Activated naive CD8-positive, alpha-beta T cell (primary cell): ENCODE results near the gene CPEB3.

Experiments used
- H3K27ac Mint-ChIP-seq: one replicate; pipeline ENCODE4 v1.8.0; 2021; ENCODE audit warnings: mixed read lengths
- H3K27me3 Mint-ChIP-seq: one replicate; pipeline ENCODE4 v1.8.0; 2021; ENCODE audit warnings: mixed read lengths
- H3K36me3 Mint-ChIP-seq: one replicate; pipeline ENCODE4 v1.8.0; 2021; ENCODE audit warnings: mixed read lengths
- H3K4me1 Mint-ChIP-seq: one replicate; pipeline ENCODE4 v1.8.0; 2021; ENCODE audit warnings: low read depth, mixed read lengths
- H3K4me3 Mint-ChIP-seq: one replicate; pipeline ENCODE4 v1.8.0; 2021; ENCODE audit warnings: mild to moderate bottlenecking, mixed read lengths
- H3K9me3 Mint-ChIP-seq: one replicate; pipeline ENCODE4 v1.8.0; 2021; ENCODE audit warnings: low read depth, mixed read lengths

The CPEB3 gene

DNA sequence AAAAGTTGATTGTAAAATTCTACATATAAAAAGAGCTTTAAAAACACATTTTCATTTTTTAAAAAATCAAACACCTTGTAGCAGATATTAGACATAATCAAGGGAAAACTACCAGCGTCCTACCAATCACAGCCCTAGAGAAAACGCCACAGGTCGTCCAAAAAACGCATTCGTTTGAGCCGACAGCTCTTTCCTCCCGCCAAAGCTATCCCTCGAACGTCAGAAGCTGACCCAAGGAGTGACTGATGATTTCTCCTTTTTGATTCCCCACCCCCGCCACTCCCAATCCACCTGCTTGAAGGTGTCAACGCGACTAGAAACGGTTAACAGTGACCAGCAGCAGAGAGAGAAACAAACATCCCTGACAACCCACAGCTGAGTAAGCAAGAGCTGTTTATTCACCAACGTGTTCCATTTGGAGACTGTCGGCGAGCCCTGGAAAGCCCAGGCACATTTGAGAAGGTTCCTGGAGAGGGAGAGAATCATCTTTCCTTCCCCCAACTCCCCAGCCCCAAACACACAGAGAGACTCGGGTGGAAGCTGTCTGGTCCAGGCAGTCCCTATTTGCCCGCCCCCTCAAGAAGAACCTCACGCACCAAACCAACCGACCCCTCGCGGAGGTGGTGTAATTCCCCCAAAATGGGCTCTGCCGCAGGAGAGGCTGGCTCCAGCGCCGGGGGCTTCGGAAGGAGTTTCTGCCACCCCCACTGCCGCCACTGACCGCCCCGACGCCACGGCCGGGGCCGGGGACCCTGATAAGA, 622 bp downstream of the CPEB3 start:
- H3K27ac Mint-ChIP-seq: peak overlapping the region; percentile 34
- no peaks in the 10 kb centered on the region for H3K9me3 Mint-ChIP-seq
- no peaks in the 10 kb centered on the region for H3K27me3 Mint-ChIP-seq
- peak overlapping the region; percentile 94 for H3K4me3 Mint-ChIP-seq
- H3K4me1 Mint-ChIP-seq: peaks cover 30% of the 10 kb centered on the region
- H3K36me3 Mint-ChIP-seq: peaks cover 5% of the 10 kb centered on the region

DNA sequence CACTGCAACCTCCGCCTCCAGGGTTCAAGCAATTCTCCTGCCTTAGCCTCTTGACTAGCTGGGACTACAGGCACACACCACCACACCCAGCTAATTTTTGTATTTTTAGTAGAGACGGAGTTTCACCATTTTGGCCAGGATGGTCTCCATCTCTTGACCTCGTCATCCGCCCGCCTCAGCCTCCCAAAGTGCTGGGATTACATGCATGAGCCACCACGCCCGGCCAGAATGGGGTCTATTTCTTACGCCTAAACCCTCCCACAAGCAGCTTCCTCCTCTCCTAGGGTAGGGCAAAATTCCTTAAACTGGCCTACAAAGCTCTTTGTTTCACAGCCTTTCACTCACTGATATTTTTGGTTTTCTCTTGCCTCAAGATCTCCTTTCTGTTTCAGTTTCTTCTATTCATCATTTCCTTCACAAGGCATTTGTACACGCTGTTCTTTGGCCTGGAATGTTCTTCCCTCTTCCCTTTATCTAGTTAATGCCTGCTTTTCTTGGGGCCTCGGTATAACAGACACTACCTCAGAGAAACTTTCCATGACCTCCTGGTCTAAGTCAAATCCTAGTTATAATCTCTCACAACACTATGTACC, 6.7 kb downstream of the CPEB3 start:
- no peaks in the 10 kb centered on the region for H3K9me3 Mint-ChIP-seq
- peaks cover 9% of the 10 kb centered on the region for H3K4me1 Mint-ChIP-seq
- no peak overlapping the region for H3K4me3 Mint-ChIP-seq
- no peaks in the 10 kb centered on the region for H3K27me3 Mint-ChIP-seq
- peaks cover 5% of the 10 kb centered on the region for H3K36me3 Mint-ChIP-seq
- no peak overlapping the region for H3K27ac Mint-ChIP-seq

DNA sequence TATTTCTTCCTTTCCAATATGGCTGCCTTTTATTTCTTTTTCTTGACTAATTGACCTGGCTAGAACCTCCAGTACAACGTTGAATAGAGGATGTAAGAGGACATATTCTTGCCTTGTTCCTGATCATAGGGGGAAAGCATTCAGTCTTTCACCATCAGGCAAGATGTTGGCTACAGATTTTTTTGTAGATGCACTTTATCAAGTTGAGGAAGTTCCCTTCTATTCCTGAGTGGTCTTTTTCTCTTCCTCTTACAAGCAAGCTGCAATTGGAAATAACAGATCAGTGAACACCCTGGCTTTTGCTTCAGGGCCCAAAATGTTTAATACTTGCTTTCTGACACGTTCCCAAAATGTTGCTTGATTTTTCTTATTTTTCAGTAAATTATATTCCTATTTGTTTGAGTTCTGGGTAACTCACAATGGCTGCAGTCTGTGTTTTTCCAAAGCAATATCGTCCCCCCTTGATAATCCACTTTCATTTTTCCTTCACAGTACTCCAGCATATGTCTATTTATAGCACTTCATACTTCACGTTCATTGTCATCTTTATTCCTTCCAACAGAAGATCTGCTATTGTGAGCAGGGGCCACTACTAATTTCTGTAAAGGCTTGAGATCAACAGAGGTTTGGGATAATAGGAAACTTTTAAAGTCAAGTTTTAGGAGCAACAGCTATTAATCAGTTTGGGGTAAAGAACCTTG, 11.7 kb downstream of the CPEB3 start:
- no peaks in the 10 kb centered on the region for H3K9me3 Mint-ChIP-seq
- no peaks in the 10 kb centered on the region for H3K27me3 Mint-ChIP-seq
- H3K27ac Mint-ChIP-seq: no peak overlapping the region
- peaks cover 2% of the 10 kb centered on the region for H3K4me1 Mint-ChIP-seq
- peaks cover 11% of the 10 kb centered on the region for H3K36me3 Mint-ChIP-seq
- H3K4me3 Mint-ChIP-seq: no peak overlapping the region

DNA sequence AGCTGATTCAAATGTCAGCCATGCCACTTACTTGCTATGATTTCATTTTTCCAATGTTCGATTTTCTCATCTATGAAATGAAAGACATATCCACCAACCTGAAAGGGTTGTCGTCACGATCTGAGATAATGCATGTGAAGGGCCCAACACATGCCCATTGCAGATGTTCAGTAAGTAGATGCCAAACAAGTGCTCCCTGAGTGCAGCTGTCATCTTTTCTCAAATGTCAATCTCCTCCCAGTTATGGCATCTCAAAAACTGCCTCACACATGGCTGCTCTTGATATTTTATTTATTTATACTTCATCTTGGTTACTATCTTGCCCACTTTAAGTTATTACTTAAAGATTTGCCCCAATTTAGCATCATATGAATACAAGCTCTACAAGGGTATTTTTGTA, 16.8 kb downstream of the CPEB3 start:
- Mint-ChIP-seq H3K27ac (no peak overlapping the region), H3K4me3 (no peak overlapping the region), H3K27me3 (no peaks in the 10 kb centered on the region), H3K4me1 (no peaks in the 10 kb centered on the region), H3K9me3 (no peaks in the 10 kb centered on the region), H3K36me3 (peaks cover 11% of the 10 kb centered on the region)

DNA sequence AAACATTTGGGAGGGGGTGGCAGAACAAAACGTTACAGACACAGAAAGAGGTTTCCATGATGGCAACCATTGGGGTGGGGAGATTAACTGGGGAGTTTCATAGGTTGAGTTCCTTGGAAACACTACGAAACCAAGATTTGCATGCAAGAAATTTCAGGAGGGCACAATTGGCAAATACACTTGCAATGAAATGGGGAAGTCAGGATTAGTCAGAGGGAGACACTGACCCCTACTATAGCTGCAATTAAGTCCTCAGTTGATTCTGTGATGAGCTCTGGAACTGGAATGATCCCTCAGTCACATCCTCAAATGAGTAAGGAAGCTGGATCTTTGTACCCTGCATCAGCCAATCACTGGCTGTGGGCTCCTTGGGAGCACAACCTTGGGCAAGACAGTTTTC, 22.1 kb downstream of the CPEB3 start:
- H3K4me3 Mint-ChIP-seq: no peak overlapping the region
- H3K36me3 Mint-ChIP-seq: peaks cover 8% of the 10 kb centered on the region
- H3K27ac Mint-ChIP-seq: no peak overlapping the region
- H3K9me3 Mint-ChIP-seq: no peaks in the 10 kb centered on the region
- H3K27me3 Mint-ChIP-seq: no peaks in the 10 kb centered on the region
- peaks cover 3% of the 10 kb centered on the region for H3K4me1 Mint-ChIP-seq

DNA sequence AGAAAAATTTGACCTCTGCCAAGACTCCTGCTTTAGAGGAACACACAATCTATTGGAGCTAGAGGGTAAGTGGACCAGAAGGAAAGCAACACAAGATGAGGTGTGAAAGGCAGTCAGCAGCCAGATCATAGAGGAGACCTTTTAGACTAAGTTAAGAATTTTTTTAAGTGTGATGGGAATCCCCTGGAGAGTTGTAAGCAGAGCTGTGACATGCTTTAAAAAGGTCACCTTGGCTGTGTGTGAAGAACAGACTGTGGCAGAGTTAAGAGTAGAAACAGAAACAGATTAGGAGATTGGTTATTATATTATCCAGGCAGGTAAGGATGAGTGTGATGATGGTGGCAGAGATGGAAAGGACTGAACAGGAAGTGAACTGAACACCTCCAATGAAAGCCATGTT, 23.5 kb downstream of the CPEB3 start:
- Mint-ChIP-seq H3K4me1 (peaks cover 3% of the 10 kb centered on the region), H3K4me3 (no peak overlapping the region), H3K27ac (no peak overlapping the region), H3K27me3 (no peaks in the 10 kb centered on the region), H3K9me3 (no peaks in the 10 kb centered on the region), H3K36me3 (peaks cover 8% of the 10 kb centered on the region)

DNA sequence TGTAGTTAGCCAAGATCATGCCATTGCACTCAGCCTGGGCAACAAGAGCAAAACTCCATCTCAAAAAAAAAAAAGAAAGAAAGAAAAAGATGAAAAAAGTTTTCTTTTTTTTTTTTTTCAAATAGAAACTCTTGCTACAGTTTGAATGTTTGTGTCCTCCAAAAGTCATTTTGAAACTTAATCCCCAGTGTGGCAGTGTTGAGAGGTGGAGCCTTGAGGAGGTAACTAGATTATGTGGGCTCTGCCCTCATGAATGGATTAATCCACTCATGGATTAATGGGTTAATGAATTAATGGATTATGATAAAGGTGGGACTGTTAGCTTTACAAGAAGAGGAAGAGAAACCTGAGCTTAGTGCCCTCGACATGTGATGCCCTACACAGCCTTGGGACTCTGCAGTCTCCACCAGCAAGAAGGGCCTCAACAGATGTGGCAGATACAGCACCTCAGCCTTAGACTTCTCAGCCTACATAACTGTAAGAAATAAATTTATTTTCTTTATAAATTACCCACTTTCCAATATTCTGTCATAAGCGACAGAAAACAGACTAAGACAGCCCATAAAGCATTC, 25.1 kb downstream of the CPEB3 start:
- Mint-ChIP-seq H3K27ac (no peak overlapping the region), H3K4me3 (no peak overlapping the region), H3K36me3 (peaks cover 5% of the 10 kb centered on the region), H3K4me1 (peaks cover 3% of the 10 kb centered on the region), H3K9me3 (no peaks in the 10 kb centered on the region), H3K27me3 (no peaks in the 10 kb centered on the region)

DNA sequence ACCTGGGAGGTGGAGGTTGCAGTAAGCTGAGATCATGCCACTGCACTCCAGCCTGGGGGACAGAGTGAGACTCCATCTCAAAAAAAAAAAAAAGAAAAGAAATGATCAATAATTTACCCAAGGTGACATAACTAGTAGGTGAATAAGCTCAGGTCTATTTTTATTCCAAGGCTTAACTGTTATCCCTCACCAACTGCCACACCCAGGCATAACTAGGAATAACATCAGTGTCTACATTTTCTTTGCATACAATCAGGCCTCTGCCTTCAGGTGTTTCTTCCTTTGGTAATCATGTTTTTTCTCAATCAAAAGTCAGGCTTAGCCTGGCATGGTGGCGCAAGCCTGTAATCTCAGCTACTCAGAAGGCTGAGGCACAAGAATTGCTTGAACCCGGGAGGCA, 26.6 kb downstream of the CPEB3 start:
- Mint-ChIP-seq H3K9me3 (no peaks in the 10 kb centered on the region), H3K4me3 (no peak overlapping the region), H3K36me3 (peaks cover 3% of the 10 kb centered on the region), H3K27me3 (no peaks in the 10 kb centered on the region), H3K27ac (no peak overlapping the region), H3K4me1 (peaks cover 3% of the 10 kb centered on the region)

DNA sequence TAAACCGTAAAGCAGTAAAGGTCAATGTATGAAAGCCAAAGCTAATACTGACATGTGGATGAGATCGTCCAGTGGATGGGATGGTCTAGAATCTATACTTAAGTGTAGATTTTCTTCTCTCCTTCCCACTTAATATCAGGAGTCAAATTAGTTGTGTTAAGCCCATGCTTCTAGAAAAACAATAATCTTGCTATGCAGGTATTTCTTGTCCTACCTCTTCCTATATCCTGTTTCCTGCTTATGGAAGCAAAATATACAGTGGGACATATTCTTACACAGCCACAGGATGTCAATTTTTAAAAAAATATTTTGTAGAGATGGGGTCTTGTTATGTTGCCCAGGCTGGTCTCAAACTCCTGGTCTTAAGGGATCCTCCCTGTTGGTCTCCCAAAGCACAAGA, 27.5 kb downstream of the CPEB3 start:
- Mint-ChIP-seq H3K36me3 (peaks cover 3% of the 10 kb centered on the region), H3K27ac (no peak overlapping the region), H3K4me1 (peaks cover 3% of the 10 kb centered on the region), H3K4me3 (no peak overlapping the region), H3K9me3 (no peaks in the 10 kb centered on the region), H3K27me3 (no peaks in the 10 kb centered on the region)

DNA sequence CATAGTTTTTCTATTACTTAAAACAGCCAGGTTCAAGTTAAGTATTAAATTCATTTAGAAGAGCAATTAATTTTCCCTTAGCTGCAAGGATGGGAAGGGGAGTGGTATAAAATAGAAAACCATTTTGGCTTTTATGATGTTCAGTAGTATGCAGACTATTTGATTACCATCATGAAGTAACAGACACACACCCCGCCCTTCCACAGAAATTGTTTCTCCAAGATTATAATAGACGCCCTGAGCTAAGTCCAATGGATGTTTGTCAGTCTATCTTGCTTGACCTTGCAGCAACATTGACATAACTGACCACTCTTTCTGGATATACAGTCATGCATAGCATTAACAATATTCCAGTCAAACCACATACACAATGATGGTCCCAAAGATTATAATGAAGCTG, 42.3 kb downstream of the CPEB3 start:
- Mint-ChIP-seq H3K9me3 (no peaks in the 10 kb centered on the region), H3K4me3 (no peak overlapping the region), H3K36me3 (peaks cover 4% of the 10 kb centered on the region), H3K4me1 (peaks cover under 1% of the 10 kb centered on the region), H3K27ac (no peak overlapping the region), H3K27me3 (no peaks in the 10 kb centered on the region)

DNA sequence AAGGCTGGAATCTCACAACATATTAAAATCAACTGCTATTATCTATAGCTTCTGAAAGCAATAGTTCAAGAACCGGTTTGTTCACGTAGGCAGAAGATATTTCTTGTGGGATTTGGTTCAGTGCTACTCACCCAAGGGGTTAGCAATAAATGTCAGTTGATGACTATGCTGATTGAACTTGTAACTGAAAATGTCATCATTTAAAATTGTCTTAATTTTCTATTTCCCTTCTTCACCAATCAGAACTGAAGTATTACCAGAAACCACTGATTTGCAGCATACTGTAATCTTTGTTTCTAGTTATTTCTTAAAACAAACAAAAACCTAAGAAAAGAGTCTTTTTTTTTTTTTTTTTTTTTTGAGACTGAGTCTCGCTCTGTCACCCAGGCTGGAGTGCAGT, 46.1 kb downstream of the CPEB3 start:
- no peaks in the 10 kb centered on the region for H3K9me3 Mint-ChIP-seq

DNA sequence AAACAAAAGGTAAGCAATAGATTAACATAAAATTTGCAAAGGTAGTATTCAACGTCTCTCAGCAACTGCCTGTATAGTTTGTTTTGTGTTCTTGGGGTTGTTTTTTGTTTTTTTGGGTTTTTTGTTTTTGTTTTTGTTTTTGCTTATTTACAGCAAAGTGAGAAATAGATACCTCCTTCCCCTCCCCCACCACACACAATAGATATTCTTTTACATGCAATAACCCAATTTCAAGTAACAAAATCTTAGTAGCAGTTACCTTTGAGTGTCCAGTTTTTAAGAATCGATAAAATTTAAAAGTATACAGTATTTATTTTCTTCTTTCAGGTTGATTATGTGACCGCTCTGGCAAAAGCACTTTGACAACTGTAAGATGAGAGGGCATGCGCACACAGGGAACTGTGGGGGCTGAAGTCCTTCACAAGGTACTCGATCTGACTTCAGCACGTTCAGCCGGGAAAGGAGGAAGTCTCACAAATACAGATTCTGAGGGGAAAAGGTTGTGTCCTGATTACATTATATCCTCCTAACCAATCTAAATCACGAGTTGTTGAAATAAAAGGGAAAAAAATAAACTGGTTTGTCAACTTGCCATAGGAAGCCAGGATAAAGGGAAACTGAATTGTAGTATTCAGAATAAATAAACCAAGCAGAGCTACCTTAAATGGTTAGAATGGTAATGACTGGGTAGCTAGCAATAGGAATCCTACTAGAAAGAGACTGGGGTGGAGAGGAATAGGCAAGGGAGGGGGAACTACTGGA, 47.8 kb downstream of the CPEB3 start:
- no peaks in the 10 kb centered on the region for H3K9me3 Mint-ChIP-seq
- no peaks in the 10 kb centered on the region for H3K27me3 Mint-ChIP-seq
- peaks cover 32% of the 10 kb centered on the region for H3K4me1 Mint-ChIP-seq
- H3K36me3 Mint-ChIP-seq: no peaks in the 10 kb centered on the region
- H3K27ac Mint-ChIP-seq: peak overlapping the region; percentile 71
- peak overlapping the region; percentile 92 for H3K4me3 Mint-ChIP-seq

More for the DNA sequence above, 46.1 kb downstream of the CPEB3 start:
- no peak overlapping the region for H3K4me3 Mint-ChIP-seq
- H3K36me3 Mint-ChIP-seq: no peaks in the 10 kb centered on the region
- H3K4me1 Mint-ChIP-seq: peaks cover 22% of the 10 kb centered on the region
- H3K27ac Mint-ChIP-seq: no peak overlapping the region
- no peaks in the 10 kb centered on the region for H3K27me3 Mint-ChIP-seq

DNA sequence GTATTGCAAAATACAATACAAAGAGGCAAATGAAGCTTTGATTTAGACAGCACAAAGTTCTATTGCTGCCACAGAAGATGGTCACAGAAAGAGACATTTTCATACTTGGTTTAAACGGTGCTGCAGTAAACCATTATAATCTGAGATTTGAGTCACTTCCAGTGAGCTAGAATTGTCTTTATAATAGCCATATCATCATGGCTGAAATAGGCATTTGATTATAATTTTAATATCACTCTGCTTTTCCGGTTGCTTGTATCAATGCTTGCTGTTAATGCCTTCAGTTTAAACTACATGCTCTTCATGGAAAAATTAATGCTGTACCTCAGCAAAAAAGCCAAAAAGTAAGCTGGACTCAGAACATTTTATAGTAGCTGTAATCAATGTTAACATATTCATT, 48.5 kb downstream of the CPEB3 start:
- Mint-ChIP-seq H3K4me3 (peak overlapping the region; percentile 92), H3K27ac (no peak overlapping the region)

DNA sequence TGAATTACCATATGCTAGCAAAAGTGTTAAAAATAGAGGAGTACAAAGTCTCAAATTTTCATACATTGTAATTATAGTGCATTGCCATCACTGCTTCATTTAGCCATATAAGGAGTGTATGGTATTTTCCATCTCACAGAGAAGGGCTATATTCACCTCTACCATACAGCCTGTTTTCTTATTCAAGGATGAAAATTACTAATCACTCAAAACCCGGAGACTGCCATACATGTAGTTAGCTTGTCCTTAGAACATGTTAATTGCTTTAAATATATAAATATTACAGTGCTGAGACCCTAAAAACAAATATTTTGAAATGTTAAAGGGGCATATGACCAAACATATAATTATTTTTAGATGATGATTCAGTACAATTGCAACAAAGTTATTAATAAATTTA, 49.4 kb downstream of the CPEB3 start:
- peaks cover 35% of the 10 kb centered on the region for H3K4me1 Mint-ChIP-seq
- no peaks in the 10 kb centered on the region for H3K27me3 Mint-ChIP-seq
- H3K27ac Mint-ChIP-seq: no peak overlapping the region
- H3K36me3 Mint-ChIP-seq: no peaks in the 10 kb centered on the region
- no peaks in the 10 kb centered on the region for H3K9me3 Mint-ChIP-seq
- peak overlapping the region; percentile 94 for H3K4me3 Mint-ChIP-seq

More for the DNA sequence above, 48.5 kb downstream of the CPEB3 start:
- no peaks in the 10 kb centered on the region for H3K27me3 Mint-ChIP-seq
- peaks cover 35% of the 10 kb centered on the region for H3K4me1 Mint-ChIP-seq
- H3K36me3 Mint-ChIP-seq: no peaks in the 10 kb centered on the region
- no peaks in the 10 kb centered on the region for H3K9me3 Mint-ChIP-seq

DNA sequence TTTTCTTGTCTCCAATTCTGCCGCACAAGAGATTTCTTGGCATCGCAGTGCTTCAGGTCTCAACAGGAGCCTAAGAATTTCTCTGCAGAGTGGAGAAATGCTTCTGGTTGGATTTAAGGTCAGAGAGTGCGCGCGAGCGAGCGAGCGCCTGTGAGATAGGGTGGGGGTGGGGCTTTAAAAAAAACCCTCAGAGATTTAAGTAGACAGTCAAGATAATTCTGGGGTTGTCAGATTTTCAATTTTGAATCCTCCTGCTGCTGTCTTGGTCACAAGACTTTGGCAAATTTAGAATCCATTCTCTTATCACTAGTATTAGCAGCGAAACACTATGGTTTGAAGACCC, 49.7 kb downstream of the CPEB3 start:
- Mint-ChIP-seq H3K36me3 (no peaks in the 10 kb centered on the region), H3K4me3 (peak overlapping the region; percentile 94), H3K4me1 (peaks cover 35% of the 10 kb centered on the region), H3K9me3 (no peaks in the 10 kb centered on the region), H3K27ac (no peak overlapping the region), H3K27me3 (no peaks in the 10 kb centered on the region)
